ENCODE measurements around the gene SLC35F5. TPM values are rescaled to one million over a fixed set of nuclear protein-coding genes. Genes with fewer than 3 reads are reported as not detected.
A peak's percentile ranks its signal among the peaks of the same experiment; 100 is the strongest.
"Not testable (repeated sequence)": the region's sequence is repeated elsewhere in the genome, so short reads cannot be mapped to it uniquely, and the experiment has no call there.

Gene SLC35F5
- total RNA-seq, 2 donors from 2014 or later: 37.1 to 39.0 TPM

DNA sequence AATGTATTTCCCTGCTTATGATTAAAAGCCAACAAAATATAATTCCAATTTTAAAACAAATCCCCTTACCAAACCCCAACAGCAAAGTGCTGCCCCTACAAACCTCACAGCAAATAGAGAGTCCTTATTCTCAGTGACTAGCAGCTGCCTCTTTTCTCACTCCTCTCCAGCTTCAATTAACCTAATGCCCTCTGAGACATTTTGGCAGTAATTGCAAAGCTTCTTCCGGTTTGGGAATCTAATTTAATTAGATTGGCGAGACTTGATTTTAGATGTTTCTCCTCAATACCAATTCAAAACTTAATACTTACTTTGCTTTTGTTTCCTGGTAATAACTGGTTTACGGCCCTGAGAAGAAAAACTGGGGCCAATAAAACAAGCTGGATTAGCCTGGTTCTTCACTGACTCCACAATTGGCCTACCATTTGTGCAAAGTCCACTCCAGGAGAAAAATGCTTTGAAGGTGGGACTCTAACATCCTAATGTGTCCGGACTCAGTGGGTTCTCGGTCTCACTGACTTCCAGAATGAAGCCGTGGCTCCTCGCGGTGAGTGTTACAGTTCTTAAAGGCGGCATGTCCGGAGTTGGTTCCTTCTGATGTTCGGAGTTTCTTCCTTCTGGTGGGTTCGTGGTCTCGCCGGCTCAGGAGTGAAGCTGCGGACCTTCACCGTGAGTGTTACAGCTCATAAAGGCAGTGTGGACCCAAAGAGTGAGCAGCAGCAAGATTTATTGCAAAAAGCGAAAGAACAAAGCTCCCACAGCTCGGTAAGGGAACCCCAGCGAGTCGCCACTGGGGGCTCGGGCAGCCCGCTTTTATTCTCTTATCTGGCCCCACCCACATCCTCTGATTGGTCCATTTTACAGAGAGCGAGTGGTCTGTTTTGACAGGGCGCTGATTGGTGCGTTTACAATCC, 52.8 kb downstream of the SLC35F5 start:
- DNase-seq: no peak
- Histone ChIP-seq H3K27me3 (ENCODE audit: control insufficient read depth, insufficient read depth, low read length, poor library complexity, severe bottlenecking) (no peaks in the 10 kb centered on the region), H3K9ac (ENCODE audit: extremely low read depth, low read length, poor library complexity, severe bottlenecking) (no peak overlapping the region), H3K36me3 (ENCODE audit: control insufficient read depth, insufficient read depth, low read length) (peaks cover 13% of the 10 kb centered on the region), H3K4me3 (ENCODE audit: low read length) (no peak overlapping the region), H3K27ac (ENCODE audit: low read depth, low read length) (no peak overlapping the region), H3K4me1 (ENCODE audit: control insufficient read depth, insufficient read depth, low read length) (no peaks in the 10 kb centered on the region), H3K9me3 (ENCODE audit: control insufficient read depth, low read length) (peaks cover 5% of the 10 kb centered on the region)
- Mint-ChIP-seq H3K4me3 (no peak overlapping the region), H3K27ac (no peak overlapping the region), H3K27me3 (ENCODE audit: insufficient read depth) (no peaks in the 10 kb centered on the region), H3K4me1 (peaks cover 3% of the 10 kb centered on the region), H3K36me3 (ENCODE audit: low read depth) (peaks cover 17% of the 10 kb centered on the region), H3K9me3 (peaks cover 15% of the 10 kb centered on the region)
- TF ChIP-seq, protein P1, sequence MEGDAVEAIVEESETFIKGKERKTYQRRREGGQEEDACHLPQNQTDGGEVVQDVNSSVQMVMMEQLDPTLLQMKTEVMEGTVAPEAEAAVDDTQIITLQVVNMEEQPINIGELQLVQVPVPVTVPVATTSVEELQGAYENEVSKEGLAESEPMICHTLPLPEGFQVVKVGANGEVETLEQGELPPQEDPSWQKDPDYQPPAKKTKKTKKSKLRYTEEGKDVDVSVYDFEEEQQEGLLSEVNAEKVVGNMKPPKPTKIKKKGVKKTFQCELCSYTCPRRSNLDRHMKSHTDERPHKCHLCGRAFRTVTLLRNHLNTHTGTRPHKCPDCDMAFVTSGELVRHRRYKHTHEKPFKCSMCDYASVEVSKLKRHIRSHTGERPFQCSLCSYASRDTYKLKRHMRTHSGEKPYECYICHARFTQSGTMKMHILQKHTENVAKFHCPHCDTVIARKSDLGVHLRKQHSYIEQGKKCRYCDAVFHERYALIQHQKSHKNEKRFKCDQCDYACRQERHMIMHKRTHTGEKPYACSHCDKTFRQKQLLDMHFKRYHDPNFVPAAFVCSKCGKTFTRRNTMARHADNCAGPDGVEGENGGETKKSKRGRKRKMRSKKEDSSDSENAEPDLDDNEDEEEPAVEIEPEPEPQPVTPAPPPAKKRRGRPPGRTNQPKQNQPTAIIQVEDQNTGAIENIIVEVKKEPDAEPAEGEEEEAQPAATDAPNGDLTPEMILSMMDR (conservative IDR thresholded peaks at IDR 0.05): no peak
- WGBS, 2 experiments (ENCODE audit: insufficient coverage in 1 of 2, insufficient read length in 1 of 2): 96 to 97% methylated on average over 17 to 25 of the region's 25 CpGs

DNA sequence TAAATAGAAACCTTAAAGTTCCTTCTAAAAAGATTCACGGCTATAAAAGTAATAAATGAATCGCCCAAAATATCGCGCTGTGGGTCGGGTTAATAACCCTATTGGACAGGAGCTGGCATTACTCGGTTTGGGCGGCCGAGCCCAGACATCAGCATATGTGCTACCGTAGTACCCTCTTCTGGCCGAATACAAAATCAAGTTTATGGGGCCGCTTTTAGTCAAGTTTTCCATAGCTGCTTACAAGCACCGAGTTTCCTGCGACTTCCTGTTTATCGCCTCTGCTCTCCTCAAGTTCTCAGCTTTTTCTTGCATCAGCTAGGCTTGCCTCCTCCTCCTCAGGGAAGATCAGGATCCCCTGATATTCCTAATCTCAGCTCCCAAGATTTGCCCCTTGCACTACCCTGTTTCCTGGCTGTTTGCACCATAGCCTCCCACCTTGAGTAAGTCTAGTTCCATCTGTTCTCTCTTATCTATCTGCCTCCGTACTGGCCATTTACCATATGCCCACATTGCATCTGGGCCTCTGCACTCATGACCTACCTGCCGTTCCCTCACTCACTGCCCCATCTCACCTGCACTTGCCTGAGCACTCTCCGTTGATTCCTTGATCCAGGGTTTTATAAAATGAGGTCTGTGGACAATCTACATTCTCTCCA, 56.1 kb downstream of the SLC35F5 start:
- WGBS, 2 experiments (ENCODE audit: insufficient coverage in 1 of 2, insufficient read length in 1 of 2): 86 to 87% methylated on average over 16 to 17 of the region's 17 CpGs
- H3K9me3 Mint-ChIP-seq: peaks cover 22% of the 10 kb centered on the region
- H3K27ac ChIP-seq (ENCODE audit: low read depth, low read length): no peak overlapping the region
- peaks cover 12% of the 10 kb centered on the region for H3K36me3 Mint-ChIP-seq (ENCODE audit: low read depth)
- H3K4me1 ChIP-seq (ENCODE audit: control insufficient read depth, insufficient read depth, low read length): no peaks in the 10 kb centered on the region
- H3K4me3 Mint-ChIP-seq: no peak overlapping the region
- H3K27ac Mint-ChIP-seq: no peak overlapping the region
- H3K27me3 ChIP-seq (ENCODE audit: control insufficient read depth, insufficient read depth, low read length, poor library complexity, severe bottlenecking): no peaks in the 10 kb centered on the region
- no peak overlapping the region for H3K9ac ChIP-seq (ENCODE audit: extremely low read depth, low read length, poor library complexity, severe bottlenecking)
- TF ChIP-seq, protein P1 (conservative IDR thresholded peaks at IDR 0.05): peak; percentile 51
- H3K4me3 ChIP-seq (ENCODE audit: low read length): no peak overlapping the region
- DNase-seq: peak; percentile 55
- H3K9me3 ChIP-seq (ENCODE audit: control insufficient read depth, low read length): peaks cover 8% of the 10 kb centered on the region
- H3K36me3 ChIP-seq (ENCODE audit: control insufficient read depth, insufficient read depth, low read length): peaks cover 6% of the 10 kb centered on the region
- no peaks in the 10 kb centered on the region for H3K27me3 Mint-ChIP-seq (ENCODE audit: insufficient read depth)
- peaks cover 3% of the 10 kb centered on the region for H3K4me1 Mint-ChIP-seq

DNA sequence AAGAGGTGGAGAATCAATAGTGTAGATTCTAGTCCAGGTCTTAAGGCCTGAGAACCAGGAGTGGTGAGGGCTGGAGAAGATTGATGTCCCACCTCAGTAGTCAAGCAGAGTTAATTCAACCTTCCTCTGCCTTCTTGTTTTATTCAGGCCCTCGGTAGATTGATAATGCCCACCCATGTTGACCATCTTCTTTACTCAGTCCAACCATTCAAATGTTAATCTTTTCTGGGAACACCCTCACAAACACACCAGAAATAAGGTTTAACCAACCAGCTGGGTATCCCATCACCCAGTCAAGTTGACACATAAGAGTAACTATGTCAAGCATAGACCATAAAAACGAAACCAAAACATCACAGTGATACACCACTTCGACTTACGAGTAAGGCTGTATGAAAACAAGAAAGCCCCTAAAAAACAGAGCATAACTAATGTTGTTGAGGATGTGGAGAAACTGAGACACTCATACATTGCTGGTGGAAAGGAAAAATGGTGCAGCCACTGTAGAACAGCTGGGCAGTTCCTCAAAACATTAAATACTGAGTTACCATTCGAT, 57.5 kb downstream of the SLC35F5 start:
- TF ChIP-seq, protein P1 (conservative IDR thresholded peaks at IDR 0.05): no peak
- Histone ChIP-seq H3K4me3 (ENCODE audit: low read length) (no peak overlapping the region), H3K27ac (ENCODE audit: low read depth, low read length) (no peak overlapping the region), H3K36me3 (ENCODE audit: control insufficient read depth, insufficient read depth, low read length) (no peaks in the 10 kb centered on the region), H3K27me3 (ENCODE audit: control insufficient read depth, insufficient read depth, low read length, poor library complexity, severe bottlenecking) (no peaks in the 10 kb centered on the region), H3K9me3 (ENCODE audit: control insufficient read depth, low read length) (peaks cover 3% of the 10 kb centered on the region), H3K9ac (ENCODE audit: extremely low read depth, low read length, poor library complexity, severe bottlenecking) (no peak overlapping the region), H3K4me1 (ENCODE audit: control insufficient read depth, insufficient read depth, low read length) (no peaks in the 10 kb centered on the region)
- peaks cover 3% of the 10 kb centered on the region for H3K4me1 Mint-ChIP-seq
- H3K27ac Mint-ChIP-seq: no peak overlapping the region
- 90 to 97% methylated on average over 2 to 5 of the region's 5 CpGs for WGBS, 2 experiments (ENCODE audit: insufficient coverage in 1 of 2, insufficient read length in 1 of 2)
- H3K27me3 Mint-ChIP-seq (ENCODE audit: insufficient read depth): no peaks in the 10 kb centered on the region
- peaks cover 6% of the 10 kb centered on the region for H3K36me3 Mint-ChIP-seq (ENCODE audit: low read depth)
- no peak for DNase-seq
- H3K4me3 Mint-ChIP-seq: no peak overlapping the region
- H3K9me3 Mint-ChIP-seq: peaks cover 16% of the 10 kb centered on the region

DNA sequence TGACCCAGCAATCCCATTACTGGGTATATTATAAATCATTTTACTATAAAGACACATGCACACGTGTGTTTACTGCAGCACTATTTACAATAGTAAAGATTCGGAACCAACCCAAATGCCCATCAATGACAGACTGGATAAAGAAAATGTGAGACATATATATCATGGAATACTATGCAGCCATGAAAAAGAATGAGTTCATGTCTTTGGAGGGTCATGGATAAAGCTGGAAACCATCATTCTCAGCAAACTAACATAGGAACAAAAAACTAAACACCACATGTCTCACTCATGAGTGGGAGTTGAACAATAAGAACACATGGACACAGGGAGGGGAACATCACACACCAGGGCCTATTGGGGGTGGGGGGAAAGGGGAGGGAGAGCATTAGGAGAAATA, 58.2 kb downstream of the SLC35F5 start:
- not testable (repeated sequence) for H3K9ac ChIP-seq (ENCODE audit: extremely low read depth, low read length, poor library complexity, severe bottlenecking); H3K27me3 Mint-ChIP-seq (ENCODE audit: insufficient read depth); H3K4me1 ChIP-seq (ENCODE audit: control insufficient read depth, insufficient read depth, low read length); H3K36me3 Mint-ChIP-seq (ENCODE audit: low read depth); H3K36me3 ChIP-seq (ENCODE audit: control insufficient read depth, insufficient read depth, low read length); H3K27ac Mint-ChIP-seq; H3K9me3 ChIP-seq (ENCODE audit: control insufficient read depth, low read length); H3K4me3 Mint-ChIP-seq; H3K27me3 ChIP-seq (ENCODE audit: control insufficient read depth, insufficient read depth, low read length, poor library complexity, severe bottlenecking); H3K4me3 ChIP-seq (ENCODE audit: low read length); DNase-seq; H3K27ac ChIP-seq (ENCODE audit: low read depth, low read length); H3K4me1 Mint-ChIP-seq
- peaks cover 12% of the 10 kb centered on the region for H3K9me3 Mint-ChIP-seq
- WGBS, 2 experiments (ENCODE audit: insufficient coverage in 1 of 2, insufficient read length in 1 of 2): 100% methylated on average over 2 of the region's 2 CpGs; no CpG with 5 or more reads in 1 of the 2 experiments
